Hepatocyte (in vitro differentiated cells): Measurements from ENCODE around the gene RAPGEF4.

Source experiments
- EZH2 ChIP-seq: fragments of 200-600 bp; sonication (generic); IDR thresholded peaks from 2 replicates; pipeline ENCODE4 v1.6.1; 2016; ENCODE audit warnings: antibody characterized with exemption, mild to moderate bottlenecking, borderline replicate concordance
- EZH2phosphoT487 ChIP-seq: fragments of 200-600 bp; sonication (generic); IDR thresholded peaks from one replicate; pipeline ENCODE4 v1.6.1; 2018; ENCODE audit warnings: antibody characterized with exemption, mild to moderate bottlenecking, low read depth, moderate library complexity; ENCODE audit not compliant: unreplicated experiment, severe bottlenecking
- TF ChIP-seq, protein P1 (sequence below): fragments of 200-600 bp; sonication (generic); IDR thresholded peaks from 2 replicates; pipeline ENCODE4 v1.5.1; 2016; ENCODE audit warnings: antibody characterized with exemption, mild to moderate bottlenecking; ENCODE audit not compliant: poor library complexity

- TF ChIP-seq, protein P1, sequence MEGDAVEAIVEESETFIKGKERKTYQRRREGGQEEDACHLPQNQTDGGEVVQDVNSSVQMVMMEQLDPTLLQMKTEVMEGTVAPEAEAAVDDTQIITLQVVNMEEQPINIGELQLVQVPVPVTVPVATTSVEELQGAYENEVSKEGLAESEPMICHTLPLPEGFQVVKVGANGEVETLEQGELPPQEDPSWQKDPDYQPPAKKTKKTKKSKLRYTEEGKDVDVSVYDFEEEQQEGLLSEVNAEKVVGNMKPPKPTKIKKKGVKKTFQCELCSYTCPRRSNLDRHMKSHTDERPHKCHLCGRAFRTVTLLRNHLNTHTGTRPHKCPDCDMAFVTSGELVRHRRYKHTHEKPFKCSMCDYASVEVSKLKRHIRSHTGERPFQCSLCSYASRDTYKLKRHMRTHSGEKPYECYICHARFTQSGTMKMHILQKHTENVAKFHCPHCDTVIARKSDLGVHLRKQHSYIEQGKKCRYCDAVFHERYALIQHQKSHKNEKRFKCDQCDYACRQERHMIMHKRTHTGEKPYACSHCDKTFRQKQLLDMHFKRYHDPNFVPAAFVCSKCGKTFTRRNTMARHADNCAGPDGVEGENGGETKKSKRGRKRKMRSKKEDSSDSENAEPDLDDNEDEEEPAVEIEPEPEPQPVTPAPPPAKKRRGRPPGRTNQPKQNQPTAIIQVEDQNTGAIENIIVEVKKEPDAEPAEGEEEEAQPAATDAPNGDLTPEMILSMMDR = no peak
- TF ChIP-seq EZH2phosphoT487 (no peak), EZH2 (no peak)
Observed at GRCh38 chr2:173043897-173044519, 308.4 kb downstream of the RAPGEF4 start.
